GM12865 (cell line): ENCODE measurements around the gene LRP8.

Source experiments
- DNase-seq: peaks from one replicate; pipeline ENCODE4 v3.0.0; 2010; ENCODE audit warnings: low read depth
- H3K4me3 ChIP-seq: 2 replicates; pipeline ENCODE4 v1.5.1; 2011; ENCODE audit warnings: mild to moderate bottlenecking, low read depth, low read length, control low read depth
- TF ChIP-seq, protein P1 (sequence below): IDR thresholded peaks from 2 replicates; pipeline ENCODE4 v1.5.1; 2011; ENCODE audit warnings: low read length, control low read depth, low read depth, inconsistent platforms; ENCODE audit not compliant: insufficient read depth; ENCODE audit errors: missing control alignments

Gene LRP8

GRCh38 chr1:53350853-53351767 is 23.2 kb upstream of the LRP8 start:
- DNase-seq: no peak
- H3K4me3 ChIP-seq: no peak overlapping the region
- TF ChIP-seq, protein P1, sequence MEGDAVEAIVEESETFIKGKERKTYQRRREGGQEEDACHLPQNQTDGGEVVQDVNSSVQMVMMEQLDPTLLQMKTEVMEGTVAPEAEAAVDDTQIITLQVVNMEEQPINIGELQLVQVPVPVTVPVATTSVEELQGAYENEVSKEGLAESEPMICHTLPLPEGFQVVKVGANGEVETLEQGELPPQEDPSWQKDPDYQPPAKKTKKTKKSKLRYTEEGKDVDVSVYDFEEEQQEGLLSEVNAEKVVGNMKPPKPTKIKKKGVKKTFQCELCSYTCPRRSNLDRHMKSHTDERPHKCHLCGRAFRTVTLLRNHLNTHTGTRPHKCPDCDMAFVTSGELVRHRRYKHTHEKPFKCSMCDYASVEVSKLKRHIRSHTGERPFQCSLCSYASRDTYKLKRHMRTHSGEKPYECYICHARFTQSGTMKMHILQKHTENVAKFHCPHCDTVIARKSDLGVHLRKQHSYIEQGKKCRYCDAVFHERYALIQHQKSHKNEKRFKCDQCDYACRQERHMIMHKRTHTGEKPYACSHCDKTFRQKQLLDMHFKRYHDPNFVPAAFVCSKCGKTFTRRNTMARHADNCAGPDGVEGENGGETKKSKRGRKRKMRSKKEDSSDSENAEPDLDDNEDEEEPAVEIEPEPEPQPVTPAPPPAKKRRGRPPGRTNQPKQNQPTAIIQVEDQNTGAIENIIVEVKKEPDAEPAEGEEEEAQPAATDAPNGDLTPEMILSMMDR: no peak

DNA sequence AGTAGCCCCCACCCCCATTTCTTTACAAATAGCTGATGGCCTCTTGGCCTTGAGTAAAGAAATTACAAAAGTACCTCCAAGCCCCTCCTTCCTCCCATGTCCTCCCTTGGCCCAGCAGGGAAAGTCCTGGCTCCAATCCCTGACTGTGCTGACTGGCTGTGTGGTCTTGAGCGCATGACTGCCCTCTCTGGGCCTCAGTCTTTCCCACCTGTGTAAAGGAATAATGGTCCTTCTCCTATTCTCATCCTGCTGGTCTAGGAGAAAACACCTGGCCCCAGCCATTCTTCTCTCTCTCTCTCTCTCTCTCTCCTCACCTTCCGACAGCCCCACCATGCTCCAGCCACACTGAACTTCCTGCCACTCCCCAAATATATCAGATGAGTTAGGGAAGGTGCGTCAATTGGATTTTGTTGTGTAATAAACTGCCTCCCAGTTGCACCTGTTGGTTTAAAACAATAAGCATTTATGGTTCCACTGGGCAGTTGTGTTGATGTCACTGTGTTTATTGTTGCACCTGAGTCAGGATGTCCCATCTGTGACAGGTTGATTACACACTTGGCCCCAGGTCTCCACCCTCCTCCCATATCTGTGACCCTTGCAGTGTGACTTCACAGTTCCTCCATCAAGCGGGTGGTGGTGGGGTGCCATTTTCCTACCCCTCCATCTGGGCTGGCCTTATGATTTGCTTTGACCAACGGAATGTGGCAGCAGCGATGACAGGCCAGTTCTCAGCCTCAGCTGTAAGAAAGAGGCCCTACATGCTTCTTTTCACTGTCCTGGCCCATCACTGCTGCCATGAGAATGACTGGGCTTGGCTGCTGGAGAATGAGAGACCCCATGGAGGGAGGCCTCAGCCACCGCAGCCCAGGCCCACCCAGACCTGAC is 22.3 kb upstream of the LRP8 start:
- H3K4me3 ChIP-seq: no peak overlapping the region
- DNase-seq: no peak
- TF ChIP-seq, protein P1: no peak

DNA sequence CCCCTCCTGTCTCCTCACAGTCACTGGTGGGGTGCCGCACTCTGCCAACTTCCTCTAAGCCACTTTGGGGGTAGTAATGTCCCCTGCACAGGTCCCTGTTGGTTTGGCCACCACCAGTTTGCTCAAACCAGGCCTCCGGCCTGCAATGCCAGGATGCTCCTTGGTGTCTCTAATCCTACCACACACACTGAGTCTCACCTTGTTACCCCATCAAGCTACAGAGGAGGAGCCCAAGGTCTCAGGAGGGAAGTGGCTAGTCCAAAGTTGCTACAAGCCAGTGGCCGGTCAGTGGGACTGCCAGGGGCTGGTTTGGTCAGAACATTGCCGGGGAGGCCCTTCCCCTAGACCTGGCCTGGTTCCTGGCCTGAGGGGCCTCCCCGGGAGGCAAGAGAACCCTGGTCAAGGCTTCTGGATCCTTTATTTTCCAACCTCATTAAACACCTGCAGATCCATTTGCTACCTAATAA is 21.5 kb upstream of the LRP8 start:
- DNase-seq: no peak
- H3K4me3 ChIP-seq: no peak overlapping the region
- TF ChIP-seq, protein P1: no peak

DNA sequence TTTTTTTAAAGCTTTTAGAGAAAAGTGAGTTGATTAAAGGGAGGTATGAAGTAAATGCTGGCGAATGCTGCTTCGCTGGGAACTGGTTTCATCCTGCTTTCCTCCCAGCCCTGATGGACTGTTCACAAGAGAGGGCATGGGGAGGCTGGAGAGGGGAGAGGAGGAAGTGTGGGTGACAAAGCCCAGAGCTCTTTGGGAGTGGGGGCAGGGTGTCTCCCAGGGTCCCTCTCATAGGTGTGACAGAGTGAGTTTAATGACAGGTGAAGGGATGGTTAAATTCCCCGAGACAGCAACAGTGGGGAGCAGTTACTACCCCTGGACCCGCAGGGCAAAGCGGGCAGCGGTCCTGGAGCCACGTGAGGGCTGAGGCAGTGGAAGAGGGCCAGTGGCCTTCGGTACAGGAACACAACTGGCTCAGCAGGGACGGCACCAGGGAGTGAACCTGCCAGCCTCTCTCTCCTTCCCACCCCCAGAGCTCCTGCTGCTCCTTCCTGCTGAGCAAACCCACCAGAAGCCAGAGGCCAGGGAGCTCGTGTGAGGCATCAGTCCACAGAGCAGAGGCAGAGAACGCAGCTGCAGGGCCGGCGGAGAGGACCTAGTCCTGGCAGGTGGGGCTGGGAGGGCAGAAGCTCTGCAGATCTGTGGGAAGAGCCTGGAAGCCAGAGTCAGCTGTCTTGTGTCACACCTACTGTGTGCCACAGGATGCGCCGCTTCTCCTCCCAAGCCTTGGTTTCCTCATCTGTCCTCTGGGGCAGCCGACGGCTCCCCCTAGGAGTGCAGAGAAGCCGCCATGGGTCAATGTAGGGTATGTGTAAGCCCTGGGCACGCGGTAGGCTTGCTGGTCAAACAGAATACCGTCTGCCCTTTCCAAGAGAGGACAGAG is 20.9 kb upstream of the LRP8 start:
- DNase-seq: no peak
- no peak overlapping the region for H3K4me3 ChIP-seq
- TF ChIP-seq, protein P1: no peak

GRCh38 chr1:53346814-53347176 is 18.9 kb upstream of the LRP8 start:
- no peak overlapping the region for H3K4me3 ChIP-seq
- DNase-seq: no peak
- TF ChIP-seq, protein P1: no peak
